Thymus (tissue), 11 donors: ENCODE data around the gene PLB1. TPM values are rescaled to one million over a fixed set of nuclear protein-coding genes. Genes with fewer than 3 reads are reported as not detected.

Experiments used
- DNase-seq, 9 donors: peaks; one replicate each; pipeline ENCODE4 v3.0.0-alpha.2; 2013; ENCODE audit warnings: low spot score in 9 of 9, low read depth in 6 of 9, missing footprints in 1 of 9
- H3K27ac ChIP-seq, 2 donors: one replicate each; pipeline ENCODE4 v1.5.1; 2013; ENCODE audit warnings: control low read depth in 1 of 2, low read depth in 1 of 2, low read length in 1 of 2, mild to moderate bottlenecking in 1 of 2, moderate library complexity in 1 of 2
- H3K27me3 ChIP-seq, 2 donors: one replicate each; pipeline ENCODE4 v1.5.1; 2013; ENCODE audit warnings: low read length in 1 of 2; ENCODE audit not compliant: control insufficient read depth in 2 of 2, insufficient read depth in 1 of 2
- H3K36me3 ChIP-seq, 2 donors: one replicate each; pipeline ENCODE4 v1.5.1; 2013; ENCODE audit warnings: low read length in 1 of 2, mild to moderate bottlenecking in 1 of 2, moderate library complexity in 1 of 2; ENCODE audit not compliant: control insufficient read depth in 2 of 2, insufficient read depth in 2 of 2
- H3K4me1 ChIP-seq, 2 donors: one replicate each; pipeline ENCODE4 v1.5.1; 2013; ENCODE audit warnings: low read length in 2 of 2; ENCODE audit not compliant: control insufficient read depth in 2 of 2, insufficient read depth in 2 of 2
- H3K4me3 ChIP-seq, 2 donors: one replicate each; pipeline ENCODE4 v1.5.1; 2013; ENCODE audit warnings: low read length in 2 of 2, control low read depth in 1 of 2, mild to moderate bottlenecking in 1 of 2
- H3K9me3 ChIP-seq, 2 donors: one replicate each; pipeline ENCODE4 v1.5.1; 2013; ENCODE audit warnings: low read length in 1 of 2, mild to moderate bottlenecking in 1 of 2; ENCODE audit not compliant: control insufficient read depth in 2 of 2, insufficient read depth in 1 of 2
- WGBS: extraction: QIAGEN DNeasy Blood & Tissue Kit; methylation state at CpG from one replicate; pipeline ENCODE4 v1.1.7; 2013; 5-methylcytosine and 5-hydroxymethylcytosine counted together
- polyA plus RNA-seq: library from polyadenylated mRNA; stranded (reverse); fragments of 200-250 nt; gene quantifications from one replicate; pipeline ENCODE4 v1.2.3, GENCODE V29; 2013
- total RNA-seq: library from RNA; stranded (reverse); fragments of 120-200 nt; gene quantifications from one replicate; pipeline ENCODE4 v1.2.4, GENCODE V29; 2013
- donor health status: healthy.

The PLB1 gene
- total and polyA plus RNA-seq, 2 donors, result 1.8 to 2.3 TPM

- no peak overlapping the region for H3K4me3 ChIP-seq
- H3K4me1 ChIP-seq, result peaks cover 0 to 2% of the 10 kb centered on the region in 2 donors
- no peak for DNase-seq
- no peaks in the 10 kb centered on the region for H3K36me3 ChIP-seq
- H3K27me3 ChIP-seq, result no peaks in the 10 kb centered on the region
- H3K9me3 ChIP-seq, result no peaks in the 10 kb centered on the region
- WGBS, result 92% methylated on average over 1 of the region's 1 CpG
- H3K27ac ChIP-seq, result no peak overlapping the region
Measured at GRCh38 chr2:28652217-28652616, 156.4 kb downstream of the PLB1 start.

- Histone ChIP-seq H3K4me1 (peaks cover 0 to under 1% of the 10 kb centered on the region in 2 donors), H3K27me3 (no peaks in the 10 kb centered on the region), H3K9me3 (no peaks in the 10 kb centered on the region), H3K4me3 (no peak overlapping the region), H3K36me3 (no peaks in the 10 kb centered on the region), H3K27ac (no peak overlapping the region)
- DNase-seq, result no peak
- 98% methylated on average over 2 of the region's 2 CpGs for WGBS
Measured at GRCh38 chr2:28653892-28654662, 158.2 kb downstream of the PLB1 start.

- Histone ChIP-seq H3K27ac (no peak overlapping the region), H3K4me3 (no peak overlapping the region), H3K4me1 (no peaks in the 10 kb centered on the region), H3K27me3 (no peaks in the 10 kb centered on the region), H3K36me3 (no peaks in the 10 kb centered on the region), H3K9me3 (no peaks in the 10 kb centered on the region)
- DNase-seq, result no peak
- 88% methylated on average over 8 of the region's 8 CpGs for WGBS
Measured at GRCh38 chr2:28654663-28655320, 158.9 kb downstream of the PLB1 start.

GRCh38 chr2:28656937-28657615, 161.2 kb downstream of the PLB1 start:
- H3K27ac ChIP-seq, result no peak overlapping the region
- DNase-seq, result no peak

DNA sequence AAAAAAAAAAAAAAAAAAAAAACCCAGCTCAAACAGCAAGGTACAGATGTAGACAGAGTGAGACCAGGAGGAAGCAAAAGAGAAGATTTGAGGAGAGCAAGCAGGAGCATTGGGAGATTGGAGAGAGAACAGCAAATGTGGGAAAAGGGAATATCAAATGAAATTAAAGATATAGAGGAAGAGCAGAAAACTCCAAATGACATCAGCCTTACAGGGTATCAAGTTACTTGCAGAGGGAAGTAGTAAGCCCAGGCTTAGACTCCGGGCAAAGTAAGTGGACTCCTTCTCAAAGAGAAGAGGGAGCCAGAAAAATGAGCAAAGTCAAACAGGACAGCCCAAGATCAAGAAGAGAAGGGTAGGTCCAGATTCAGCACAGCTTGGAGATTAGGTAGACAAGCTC, 162.5 kb downstream of the PLB1 start:
- no peak for DNase-seq
- Histone ChIP-seq H3K9me3 (no peaks in the 10 kb centered on the region), H3K27me3 (no peaks in the 10 kb centered on the region), H3K4me1 (peaks cover 0 to 3% of the 10 kb centered on the region in 2 donors), H3K4me3 (no peak overlapping the region), H3K27ac (no peak overlapping the region), H3K36me3 (no peaks in the 10 kb centered on the region)
- 93% methylated on average over 1 of the region's 1 CpG for WGBS

More at GRCh38 chr2:28656937-28657615, 161.2 kb downstream of the PLB1 start:
- Histone ChIP-seq H3K9me3 (no peaks in the 10 kb centered on the region), H3K4me1 (peaks cover 0 to 3% of the 10 kb centered on the region in 2 donors), H3K4me3 (no peak overlapping the region), H3K36me3 (no peaks in the 10 kb centered on the region), H3K27me3 (no peaks in the 10 kb centered on the region)
- WGBS, result 96% methylated on average over 5 of the region's 5 CpGs

- peaks cover 0 to 3% of the 10 kb centered on the region in 2 donors for H3K4me1 ChIP-seq
- no peak overlapping the region for H3K4me3 ChIP-seq
- no peaks in the 10 kb centered on the region for H3K27me3 ChIP-seq
- no peak for DNase-seq
- H3K36me3 ChIP-seq, result no peaks in the 10 kb centered on the region
- no peaks in the 10 kb centered on the region for H3K9me3 ChIP-seq
- no peak overlapping the region for H3K27ac ChIP-seq
Measured at GRCh38 chr2:28659127-28659526, 163.3 kb downstream of the PLB1 start.

GRCh38 chr2:28661589-28662001, 165.7 kb downstream of the PLB1 start:
- peak overlapping the region in 1 of 2 donors; percentile 52 for H3K27ac ChIP-seq
- peaks cover 0 to 5% of the 10 kb centered on the region in 2 donors for H3K4me1 ChIP-seq
- H3K27me3 ChIP-seq, result no peaks in the 10 kb centered on the region
- no peaks in the 10 kb centered on the region for H3K36me3 ChIP-seq
- no peak overlapping the region for H3K4me3 ChIP-seq
- H3K9me3 ChIP-seq, result no peaks in the 10 kb centered on the region
- WGBS, result 94% methylated on average over 5 of the region's 5 CpGs
- no peak for DNase-seq

DNA sequence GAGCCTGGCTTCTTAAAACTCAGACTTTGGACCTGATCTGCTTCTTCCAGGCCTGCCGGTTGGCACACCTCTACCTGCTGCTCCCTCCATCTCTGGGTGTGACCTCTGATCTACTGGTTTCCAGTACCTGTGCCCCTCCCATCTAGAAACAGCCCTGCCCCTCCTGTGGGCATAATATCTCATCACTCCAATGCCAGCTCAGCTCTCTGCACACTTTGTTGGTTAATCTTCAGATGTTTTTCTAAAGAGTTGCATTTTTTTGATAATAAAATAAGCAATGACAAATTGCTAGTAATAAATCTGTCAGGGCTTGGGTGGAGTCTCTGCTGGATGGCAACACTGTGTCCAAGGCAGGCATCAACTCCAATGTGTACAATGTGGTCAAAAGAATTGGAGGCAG, 166.2 kb downstream of the PLB1 start:
- Histone ChIP-seq H3K27ac (no peak overlapping the region), H3K4me3 (no peak overlapping the region), H3K9me3 (no peaks in the 10 kb centered on the region), H3K36me3 (no peaks in the 10 kb centered on the region), H3K27me3 (no peaks in the 10 kb centered on the region), H3K4me1 (peaks cover 0 to 5% of the 10 kb centered on the region in 2 donors)
- DNase-seq, result no peak
- 100% methylated on average over 1 of the region's 1 CpG for WGBS
